Fibroblast of the aortic adventitia (primary cell): ENCODE data around the gene JMJD6. TPM values are rescaled to one million over a fixed set of nuclear protein-coding genes. Genes with fewer than 3 reads are reported as not detected.

Experiments used
- DNase-seq: peaks from one replicate; pipeline ENCODE4 v3.0.0-alpha.2; 2010; ENCODE audit warnings: low read depth
- H3K4me3 ChIP-seq: 2 replicates; pipeline ENCODE4 v1.5.1; 2011; ENCODE audit warnings: low read depth, mild to moderate bottlenecking, control low read depth, low read length, moderate library complexity
- CTCF ChIP-seq: IDR thresholded peaks from 2 replicates; pipeline ENCODE4 v1.5.1; 2011; ENCODE audit warnings: mild to moderate bottlenecking, low read length, control low read depth, inconsistent platforms; ENCODE audit not compliant: insufficient read depth
- total RNA-seq: library from RNA; depleted of rRNA; stranded (reverse); fragments of >200 nt; gene quantifications from 2 replicates; pipeline ENCODE4 v1.2.3, GENCODE V29; 2012; ENCODE audit warnings: low replicate concordance

JMJD6 gene
- total RNA-seq, 1 donor = 10.8 TPM

DNA sequence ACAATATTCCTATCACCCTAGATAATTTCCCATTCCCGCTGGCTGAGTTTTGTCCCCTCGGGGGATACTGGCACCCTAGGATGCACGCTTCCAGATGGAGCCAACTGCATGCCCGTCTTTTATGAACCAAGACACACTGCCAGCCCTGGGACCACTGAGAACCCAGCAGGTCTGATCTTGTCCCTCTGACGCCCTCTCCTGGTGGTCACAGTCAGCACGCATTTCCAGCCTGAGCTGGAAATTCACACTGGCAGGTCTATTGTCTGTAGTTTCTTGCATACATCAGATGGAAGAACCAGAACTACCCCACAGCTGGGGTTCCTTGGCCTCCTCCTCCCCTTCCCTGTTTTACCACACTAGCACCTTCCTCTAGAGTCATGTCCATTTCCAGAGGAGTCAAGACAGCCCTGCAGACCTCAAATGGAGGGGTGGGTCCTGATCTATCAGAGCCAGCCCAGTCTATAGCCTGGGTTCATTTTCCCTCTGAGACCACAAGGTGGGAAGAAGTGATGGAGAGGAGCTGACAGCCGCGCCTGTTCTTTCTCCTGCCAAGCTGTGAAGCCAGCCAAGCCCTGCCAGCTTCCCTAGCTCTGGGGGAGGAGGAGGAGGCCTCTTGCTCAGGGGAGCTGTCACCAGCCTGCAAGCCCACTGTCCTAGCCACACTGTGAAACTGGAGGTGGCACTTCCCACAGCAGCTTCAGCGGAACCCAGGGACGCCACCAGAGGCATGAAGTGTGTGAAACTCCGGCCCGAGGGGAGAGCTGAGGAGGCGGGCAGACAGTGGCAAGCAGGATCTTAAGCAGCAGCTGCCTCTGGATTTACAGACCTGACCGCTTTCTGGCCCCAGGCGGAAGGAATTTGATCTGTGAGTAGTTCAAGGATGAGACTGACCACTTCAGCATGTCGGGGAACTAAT lies 44.9 kb downstream of the JMJD6 start:
- no peak overlapping the region for H3K4me3 ChIP-seq
- peak; percentile 83 for TF ChIP-seq CTCF
- peak; percentile 78 for DNase-seq

DNA sequence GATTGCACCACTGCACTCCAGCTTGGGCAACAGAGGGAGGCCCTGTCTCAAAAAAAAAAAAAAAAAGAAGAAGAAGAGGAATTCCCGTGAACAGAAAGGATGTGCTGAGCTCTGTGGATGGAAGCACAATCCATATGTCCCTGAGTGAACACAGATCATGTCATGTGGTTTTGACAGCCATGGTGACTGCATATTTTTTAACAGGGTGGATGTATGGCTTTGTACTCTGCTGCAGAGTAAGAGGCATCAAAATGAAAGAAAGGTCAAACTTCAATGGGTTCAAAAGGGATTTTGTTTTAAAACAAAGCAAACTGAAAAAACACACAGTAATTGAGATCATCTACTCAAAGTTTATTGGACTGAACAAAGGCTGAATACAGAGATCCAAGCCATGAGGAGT lies 47.2 kb downstream of the JMJD6 start:
- DNase-seq = no peak
- no peak overlapping the region for H3K4me3 ChIP-seq
- no peak for TF ChIP-seq CTCF

GRCh38 chr17:76678330-76678729 lies 48.1 kb downstream of the JMJD6 start:
- no peak for DNase-seq
- no peak for TF ChIP-seq CTCF
- no peak overlapping the region for H3K4me3 ChIP-seq

- DNase-seq = no peak
- no peak for TF ChIP-seq CTCF
- H3K4me3 ChIP-seq = no peak overlapping the region
Measured at GRCh38 chr17:76677406-76677805, 49.0 kb downstream of the JMJD6 start.

GRCh38 chr17:76676629-76677028 lies 49.8 kb downstream of the JMJD6 start:
- no peak overlapping the region for H3K4me3 ChIP-seq
- TF ChIP-seq CTCF = no peak
- no peak for DNase-seq

DNA sequence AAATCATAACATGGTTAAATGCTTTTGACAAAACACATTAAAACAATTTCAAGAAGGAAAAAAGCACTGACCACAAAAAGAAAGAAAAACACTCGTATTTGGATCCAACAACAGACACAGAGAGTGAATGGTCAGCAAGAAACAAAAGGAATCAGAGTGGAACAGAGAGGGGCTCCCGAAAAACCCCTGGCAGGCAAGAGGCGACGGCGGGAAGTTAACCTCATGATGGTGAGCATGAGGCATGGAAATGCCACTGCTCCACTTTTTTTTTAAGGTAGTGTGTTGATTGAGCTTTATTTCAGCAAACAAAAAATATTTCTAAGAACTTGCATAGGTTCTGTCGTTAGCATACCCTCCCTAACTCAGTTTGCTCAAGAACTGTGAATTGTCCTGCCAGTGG lies 50.8 kb downstream of the JMJD6 start:
- H3K4me3 ChIP-seq = no peak overlapping the region
- no peak for TF ChIP-seq CTCF
- DNase-seq = no peak
